ENCODE measurements around the gene HIBADH. TPM values are rescaled to one million over a fixed set of nuclear protein-coding genes. Genes with fewer than 3 reads are reported as not detected.

Gene HIBADH
- total and polyA plus RNA-seq, 7 experiments from 2014 or later, result 8.0 to 46.2 (median 14.7) TPM

GRCh38 chr7:27615420-27616185 lies 47.1 kb downstream of the HIBADH start:
- Histone ChIP-seq H3K27ac (ENCODE audit: low read depth, low read length) (no peak overlapping the region), H3K9me3 (ENCODE audit: control insufficient read depth in 2 of 3, low read length in 3 of 3) (peaks cover 0 to 18% (median 4%) of the 10 kb centered on the region in 3 experiments), H3K27me3 (ENCODE audit: control insufficient read depth in 2 of 2, insufficient read depth in 2 of 2, low read length in 2 of 2) (no peaks in the 10 kb centered on the region), H3K36me3 (ENCODE audit: control insufficient read depth in 2 of 3, insufficient read depth in 3 of 3, low read length in 3 of 3) (peaks cover 0 to 5% (median 0%) of the 10 kb centered on the region in 3 experiments), H3K4me3 (ENCODE audit: low read length) (no peak overlapping the region), H3K4me1 (ENCODE audit: control insufficient read depth in 2 of 2, insufficient read depth in 2 of 2, low read length in 2 of 2) (no peaks in the 10 kb centered on the region)
- Mint-ChIP-seq H3K27ac (no peak overlapping the region), H3K27me3 (no peaks in the 10 kb centered on the region), H3K4me1 (peaks cover 0 to 2% (median 0%) of the 10 kb centered on the region in 7 donors), H3K36me3 (peaks cover 3 to 58% (median 45%) of the 10 kb centered on the region in 5 donors), H3K4me3 (no peak overlapping the region), H3K9me3 (peaks cover 3 to 26% (median 19%) of the 10 kb centered on the region in 11 donors)
- DNase-seq (no peak), ATAC-seq (no peak)
- ChIA-PET POLR2A (no interaction called here), CTCF (no interaction called here)
- intact Hi-C loops (cut with micrococcal nuclease), result no loop called here

DNA sequence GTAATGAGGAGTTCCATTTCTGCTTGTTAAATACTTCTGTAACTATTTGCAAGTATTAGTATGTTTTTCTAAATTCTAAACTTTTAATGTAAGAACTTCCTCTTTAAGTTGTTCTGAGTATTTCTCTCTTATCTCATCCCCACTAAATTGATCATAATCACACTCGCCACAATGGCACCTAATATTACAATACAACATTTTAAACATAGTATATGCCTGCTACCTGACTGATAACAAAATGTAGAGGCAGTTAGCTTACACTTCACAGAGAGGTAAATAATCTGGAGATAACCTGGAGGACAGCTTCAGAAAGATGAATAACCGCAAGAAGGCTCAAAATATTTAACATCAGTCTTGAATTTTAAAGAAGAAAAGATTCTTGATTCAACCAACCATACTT lies 48.6 kb downstream of the HIBADH start:
- no peaks in the 10 kb centered on the region for H3K36me3 ChIP-seq (ENCODE audit: control insufficient read depth in 2 of 3, insufficient read depth in 3 of 3, low read length in 3 of 3)
- peaks cover 0 to 14% (median 8%) of the 10 kb centered on the region in 11 donors for H3K9me3 Mint-ChIP-seq
- H3K4me3 ChIP-seq (ENCODE audit: low read length), result no peak overlapping the region
- ChIA-PET POLR2A (no interaction called here), CTCF (no interaction called here)
- H3K4me1 ChIP-seq (ENCODE audit: control insufficient read depth in 2 of 2, insufficient read depth in 2 of 2, low read length in 2 of 2), result no peaks in the 10 kb centered on the region
- ATAC-seq (no peak), DNase-seq (no peak)
- H3K27me3 Mint-ChIP-seq, result no peaks in the 10 kb centered on the region
- no peak overlapping the region for H3K27ac ChIP-seq (ENCODE audit: low read depth, low read length)
- H3K27me3 ChIP-seq (ENCODE audit: control insufficient read depth in 2 of 2, insufficient read depth in 2 of 2, low read length in 2 of 2), result no peaks in the 10 kb centered on the region
- peaks cover 0 to 6% (median 0%) of the 10 kb centered on the region in 3 experiments for H3K9me3 ChIP-seq (ENCODE audit: control insufficient read depth in 2 of 3, low read length in 3 of 3)
- H3K4me3 Mint-ChIP-seq, result no peak overlapping the region
- H3K27ac Mint-ChIP-seq, result no peak overlapping the region
- peaks cover 0 to 6% (median 0%) of the 10 kb centered on the region in 7 donors for H3K4me1 Mint-ChIP-seq
- peaks cover 7 to 46% (median 36%) of the 10 kb centered on the region in 5 donors for H3K36me3 Mint-ChIP-seq
- intact Hi-C loops (cut with micrococcal nuclease), result no loop called here

- Mint-ChIP-seq H3K36me3 (peaks cover 3 to 37% (median 19%) of the 10 kb centered on the region in 5 donors), H3K4me1 (peaks cover 0 to 6% (median 0%) of the 10 kb centered on the region in 7 donors), H3K27ac (no peak overlapping the region), H3K9me3 (peaks cover 0 to 3% (median 0%) of the 10 kb centered on the region in 11 donors), H3K27me3 (no peaks in the 10 kb centered on the region), H3K4me3 (no peak overlapping the region)
- Histone ChIP-seq H3K9me3 (ENCODE audit: control insufficient read depth in 2 of 3, low read length in 3 of 3) (no peaks in the 10 kb centered on the region), H3K4me1 (ENCODE audit: control insufficient read depth in 2 of 2, insufficient read depth in 2 of 2, low read length in 2 of 2) (no peaks in the 10 kb centered on the region), H3K36me3 (ENCODE audit: control insufficient read depth in 2 of 3, insufficient read depth in 3 of 3, low read length in 3 of 3) (no peaks in the 10 kb centered on the region), H3K27me3 (ENCODE audit: control insufficient read depth in 2 of 2, insufficient read depth in 2 of 2, low read length in 2 of 2) (no peaks in the 10 kb centered on the region), H3K27ac (ENCODE audit: low read depth, low read length) (no peak overlapping the region), H3K4me3 (ENCODE audit: low read length) (no peak overlapping the region)
- ATAC-seq (no peak), DNase-seq (no peak)
- ChIA-PET CTCF (no interaction called here), POLR2A (no interaction called here)
- intact Hi-C loops (cut with micrococcal nuclease), result no loop called here
Observed at GRCh38 chr7:27611059-27611458, 51.6 kb downstream of the HIBADH start.

GRCh38 chr7:27608776-27609495 lies 53.7 kb downstream of the HIBADH start:
- intact Hi-C loops (cut with micrococcal nuclease), result no loop called here

GRCh38 chr7:27607210-27607606 lies 55.5 kb downstream of the HIBADH start:
- ChIA-PET POLR2A (no interaction called here), CTCF (interaction anchor here (1.1 kb wide), 1 partner anchor 228 kb away, joined by 4 read pairs; no protein-coding TSS in a partner anchor)
- Histone ChIP-seq H3K4me3 (ENCODE audit: low read length) (no peak overlapping the region), H3K36me3 (ENCODE audit: control insufficient read depth in 2 of 3, insufficient read depth in 3 of 3, low read length in 3 of 3) (no peaks in the 10 kb centered on the region), H3K27me3 (ENCODE audit: control insufficient read depth in 2 of 2, insufficient read depth in 2 of 2, low read length in 2 of 2) (no peaks in the 10 kb centered on the region), H3K27ac (ENCODE audit: low read depth, low read length) (no peak overlapping the region), H3K4me1 (ENCODE audit: control insufficient read depth in 2 of 2, insufficient read depth in 2 of 2, low read length in 2 of 2) (no peaks in the 10 kb centered on the region), H3K9me3 (ENCODE audit: control insufficient read depth in 2 of 3, low read length in 3 of 3) (no peaks in the 10 kb centered on the region)
- Mint-ChIP-seq H3K36me3 (peaks cover 0 to 25% (median 7%) of the 10 kb centered on the region in 5 donors), H3K27me3 (no peaks in the 10 kb centered on the region), H3K9me3 (peaks cover 0 to 2% (median 0%) of the 10 kb centered on the region in 11 donors), H3K4me1 (peaks cover 0 to 6% (median 0%) of the 10 kb centered on the region in 7 donors), H3K27ac (no peak overlapping the region), H3K4me3 (no peak overlapping the region)
- no peak for DNase-seq
- ATAC-seq, result no peak
- intact Hi-C loops (cut with micrococcal nuclease), result no loop called here

More at GRCh38 chr7:27608776-27609495, 53.7 kb downstream of the HIBADH start:
- no peak overlapping the region for H3K27ac ChIP-seq (ENCODE audit: low read depth, low read length)
- H3K4me1 Mint-ChIP-seq, result peaks cover 0 to 6% (median 0%) of the 10 kb centered on the region in 7 donors
- ATAC-seq (no peak), DNase-seq (no peak)
- H3K9me3 Mint-ChIP-seq, result no peaks in the 10 kb centered on the region
- no peak overlapping the region for H3K4me3 Mint-ChIP-seq
- ChIA-PET CTCF (no interaction called here), POLR2A (no interaction called here)
- H3K36me3 Mint-ChIP-seq, result peaks cover 0 to 21% (median 4%) of the 10 kb centered on the region in 5 donors
- H3K36me3 ChIP-seq (ENCODE audit: control insufficient read depth in 2 of 3, insufficient read depth in 3 of 3, low read length in 3 of 3), result no peaks in the 10 kb centered on the region
- H3K27me3 ChIP-seq (ENCODE audit: control insufficient read depth in 2 of 2, insufficient read depth in 2 of 2, low read length in 2 of 2), result no peaks in the 10 kb centered on the region
- no peak overlapping the region for H3K4me3 ChIP-seq (ENCODE audit: low read length)
- H3K27ac Mint-ChIP-seq, result no peak overlapping the region
- no peaks in the 10 kb centered on the region for H3K4me1 ChIP-seq (ENCODE audit: control insufficient read depth in 2 of 2, insufficient read depth in 2 of 2, low read length in 2 of 2)
- H3K27me3 Mint-ChIP-seq, result no peaks in the 10 kb centered on the region
- no peaks in the 10 kb centered on the region for H3K9me3 ChIP-seq (ENCODE audit: control insufficient read depth in 2 of 3, low read length in 3 of 3)

DNA sequence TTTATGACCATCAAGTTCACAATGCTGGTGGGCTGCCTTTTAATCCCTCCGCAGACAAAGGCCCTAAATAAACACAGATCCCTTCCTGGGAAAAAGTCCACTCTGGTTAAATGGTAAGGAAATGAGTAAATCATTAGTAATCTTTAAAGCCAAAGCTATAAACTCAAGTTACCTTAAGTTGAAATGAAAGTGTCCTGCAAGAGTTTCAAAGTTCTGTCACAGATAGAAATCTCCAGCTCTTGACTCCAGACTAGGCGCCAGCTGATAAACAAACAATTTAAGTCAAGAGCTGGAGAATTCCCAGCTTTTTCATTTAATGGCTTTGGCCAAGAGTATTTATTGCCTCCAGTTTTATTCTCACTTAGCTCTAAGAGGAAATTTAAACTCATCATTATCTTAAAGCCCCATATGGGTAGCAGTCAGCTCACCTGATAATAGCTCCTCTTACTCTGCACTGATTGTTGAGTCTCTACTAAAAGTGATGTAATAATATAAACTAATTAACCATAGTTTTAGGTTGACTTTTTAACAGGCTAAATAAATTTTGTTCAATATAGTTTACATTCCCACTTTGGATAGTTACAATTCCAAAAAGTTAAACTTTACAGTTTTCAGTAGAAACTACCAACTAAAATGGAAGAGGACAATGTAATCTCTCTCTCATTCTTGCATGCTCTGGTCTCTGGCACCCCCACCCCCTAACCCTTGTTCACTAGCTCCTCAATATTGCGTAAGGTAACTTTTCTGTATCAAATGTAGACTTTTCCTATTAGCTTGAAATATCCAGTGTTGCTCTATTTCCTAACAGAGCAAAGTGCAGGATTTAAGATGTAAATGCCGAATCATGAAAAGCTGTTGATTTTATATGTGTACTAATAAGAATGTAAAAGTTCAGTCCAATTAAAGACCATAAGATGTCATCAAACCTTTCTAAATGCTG lies 56.1 kb downstream of the HIBADH start:
- Mint-ChIP-seq H3K4me1 (peaks cover 0 to 6% (median 0%) of the 10 kb centered on the region in 7 donors), H3K9me3 (peaks cover 0 to 2% (median 0%) of the 10 kb centered on the region in 11 donors), H3K27me3 (no peaks in the 10 kb centered on the region), H3K4me3 (no peak overlapping the region), H3K36me3 (peaks cover 0 to 22% (median 4%) of the 10 kb centered on the region in 5 donors), H3K27ac (no peak overlapping the region)
- Histone ChIP-seq H3K27ac (ENCODE audit: low read depth, low read length) (no peak overlapping the region), H3K9me3 (ENCODE audit: control insufficient read depth in 2 of 3, low read length in 3 of 3) (no peaks in the 10 kb centered on the region), H3K36me3 (ENCODE audit: control insufficient read depth in 2 of 3, insufficient read depth in 3 of 3, low read length in 3 of 3) (no peaks in the 10 kb centered on the region), H3K4me1 (ENCODE audit: control insufficient read depth in 2 of 2, insufficient read depth in 2 of 2, low read length in 2 of 2) (no peaks in the 10 kb centered on the region), H3K4me3 (ENCODE audit: low read length) (no peak overlapping the region), H3K27me3 (ENCODE audit: control insufficient read depth in 2 of 2, insufficient read depth in 2 of 2, low read length in 2 of 2) (no peaks in the 10 kb centered on the region)
- ChIA-PET CTCF (interaction anchor here (0.5 to 1.1 kb wide), 2 partner anchors 24 to 227 kb away, joined by 3 to 4 read pairs; no protein-coding TSS in a partner anchor), POLR2A (no interaction called here)
- no peak for DNase-seq
- intact Hi-C loops (cut with micrococcal nuclease), result no loop called here
- ATAC-seq, result no peak
